ENCODE results near the gene CARD11.

CARD11 gene

DNA sequence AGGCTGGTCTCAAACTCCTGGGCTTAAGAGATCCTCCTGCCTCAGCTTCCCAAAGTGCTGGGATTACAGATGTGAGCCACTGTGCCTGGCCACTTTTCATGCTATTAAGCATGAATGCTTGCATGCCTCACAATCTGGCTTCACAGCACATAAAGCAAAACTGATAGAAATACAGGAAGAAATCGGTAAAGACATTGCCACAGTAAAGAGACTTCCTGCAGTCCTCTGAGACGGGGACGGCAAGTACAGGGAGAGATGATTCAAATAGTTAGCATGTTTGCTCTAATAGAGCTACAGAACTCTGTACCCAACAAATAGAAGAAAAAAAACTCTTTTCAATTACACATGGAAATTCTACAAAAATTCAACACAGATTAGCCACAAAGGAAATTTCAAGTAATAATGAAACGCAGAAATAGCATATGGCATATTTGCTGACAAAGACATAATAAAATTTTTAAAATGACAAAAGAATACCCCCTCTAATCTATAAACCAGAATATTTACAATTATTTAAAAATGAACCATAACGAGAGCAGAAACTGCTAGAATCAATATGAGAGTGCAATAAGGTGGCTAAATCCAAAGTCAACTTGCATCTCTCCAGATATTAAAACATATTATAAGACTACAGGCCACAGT lies 32.3 kb downstream of the CARD11 start:
- no peak overlapping the region for H3K4me2 ChIP-seq (ENCODE audit: low read length)
- H3K27me3 ChIP-seq (ENCODE audit: control insufficient read depth, insufficient read depth, low read length): no peaks in the 10 kb centered on the region
- H3K4me3 ChIP-seq (ENCODE audit: low read depth, low read length): no peak overlapping the region
- no peak overlapping the region for H2AFZ ChIP-seq
- H3K9ac ChIP-seq: no peak overlapping the region
- no peak for TF ChIP-seq CTCF (IDR thresholded peaks at IDR 0.05)
- no peaks in the 10 kb centered on the region for H3K9me3 ChIP-seq (ENCODE audit: control insufficient read depth, low read length)
- H3K79me2 ChIP-seq: no peaks in the 10 kb centered on the region
- no peak overlapping the region for H3K27ac ChIP-seq
- H3K4me1 ChIP-seq: no peaks in the 10 kb centered on the region
- H3K36me3 ChIP-seq (ENCODE audit: control insufficient read depth, insufficient read depth, low read length): no peaks in the 10 kb centered on the region

DNA sequence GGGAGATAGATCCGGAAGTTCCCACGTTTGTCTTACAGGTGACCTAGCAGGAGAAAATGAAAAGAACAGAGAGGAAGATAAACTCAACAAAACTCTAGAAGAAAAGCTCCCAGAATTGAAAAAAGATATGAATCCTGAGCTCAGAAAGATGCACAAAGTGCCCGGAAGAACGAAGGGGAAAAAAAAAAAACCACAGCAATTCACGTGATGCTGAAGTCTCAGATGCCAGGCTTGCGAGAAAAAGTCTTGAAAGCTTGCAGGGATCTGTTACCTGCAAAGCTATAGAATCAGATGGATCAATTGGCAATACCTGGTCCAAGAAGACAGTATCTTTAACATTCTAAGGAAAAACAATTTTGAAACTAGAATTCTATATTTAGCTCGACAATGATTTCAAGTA lies 33.5 kb downstream of the CARD11 start:
- Histone ChIP-seq H2AFZ (no peak overlapping the region), H3K27me3 (ENCODE audit: control insufficient read depth, insufficient read depth, low read length) (no peaks in the 10 kb centered on the region), H3K9ac (no peak overlapping the region), H3K27ac (no peak overlapping the region), H3K9me3 (ENCODE audit: control insufficient read depth, low read length) (no peaks in the 10 kb centered on the region), H3K36me3 (ENCODE audit: control insufficient read depth, insufficient read depth, low read length) (no peaks in the 10 kb centered on the region), H3K4me3 (ENCODE audit: low read depth, low read length) (no peak overlapping the region), H3K4me2 (ENCODE audit: low read length) (no peak overlapping the region), H3K79me2 (no peaks in the 10 kb centered on the region), H3K4me1 (no peaks in the 10 kb centered on the region)
- no peak for TF ChIP-seq CTCF (IDR thresholded peaks at IDR 0.05)

- H3K4me1 ChIP-seq: no peaks in the 10 kb centered on the region
- no peaks in the 10 kb centered on the region for H3K27me3 ChIP-seq (ENCODE audit: control insufficient read depth, insufficient read depth, low read length)
- no peak for TF ChIP-seq CTCF (IDR thresholded peaks at IDR 0.05)
- no peak overlapping the region for H2AFZ ChIP-seq
- H3K27ac ChIP-seq: no peak overlapping the region
- H3K9me3 ChIP-seq (ENCODE audit: control insufficient read depth, low read length): no peaks in the 10 kb centered on the region
- H3K4me3 ChIP-seq (ENCODE audit: low read depth, low read length): no peak overlapping the region
- H3K36me3 ChIP-seq (ENCODE audit: control insufficient read depth, insufficient read depth, low read length): no peaks in the 10 kb centered on the region
- no peaks in the 10 kb centered on the region for H3K79me2 ChIP-seq
- no peak overlapping the region for H3K9ac ChIP-seq
- H3K4me2 ChIP-seq (ENCODE audit: low read length): no peak overlapping the region
These were observed 34.6 kb downstream of the CARD11 start for GRCh38 chr7:3009086-3009485.

DNA sequence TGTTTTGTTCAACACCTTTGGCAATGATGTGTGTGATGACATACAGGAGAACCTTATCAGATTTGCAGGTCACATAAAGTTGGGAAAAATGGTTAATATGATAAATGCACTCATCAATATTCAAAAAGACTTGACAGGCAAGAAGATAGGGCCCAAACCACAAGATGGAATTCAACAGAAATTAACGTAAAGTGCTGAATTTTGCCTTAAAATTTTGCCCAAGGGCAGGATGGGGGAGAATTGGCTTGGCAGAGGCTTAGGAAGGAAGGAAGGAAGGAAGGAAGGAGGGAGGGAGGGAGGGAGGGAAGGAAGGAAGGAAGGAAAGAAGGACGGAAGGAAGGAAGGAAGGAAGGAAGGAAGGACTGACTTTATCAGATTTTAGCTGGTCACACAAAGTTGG lies 35.3 kb downstream of the CARD11 start:
- no peak overlapping the region for H3K4me3 ChIP-seq (ENCODE audit: low read depth, low read length)
- H2AFZ ChIP-seq: no peak overlapping the region
- no peak overlapping the region for H3K4me2 ChIP-seq (ENCODE audit: low read length)
- H3K9me3 ChIP-seq (ENCODE audit: control insufficient read depth, low read length): no peaks in the 10 kb centered on the region
- H3K27me3 ChIP-seq (ENCODE audit: control insufficient read depth, insufficient read depth, low read length): no peaks in the 10 kb centered on the region
- no peak overlapping the region for H3K27ac ChIP-seq
- no peak for TF ChIP-seq CTCF (IDR thresholded peaks at IDR 0.05)
- no peaks in the 10 kb centered on the region for H3K4me1 ChIP-seq
- H3K9ac ChIP-seq: no peak overlapping the region
- H3K79me2 ChIP-seq: no peaks in the 10 kb centered on the region
- H3K36me3 ChIP-seq (ENCODE audit: control insufficient read depth, insufficient read depth, low read length): no peaks in the 10 kb centered on the region

- H3K4me1 ChIP-seq: no peaks in the 10 kb centered on the region
- no peak overlapping the region for H3K9ac ChIP-seq
- no peak overlapping the region for H3K4me2 ChIP-seq (ENCODE audit: low read length)
- no peaks in the 10 kb centered on the region for H3K79me2 ChIP-seq
- no peaks in the 10 kb centered on the region for H3K27me3 ChIP-seq (ENCODE audit: control insufficient read depth, insufficient read depth, low read length)
- no peaks in the 10 kb centered on the region for H3K9me3 ChIP-seq (ENCODE audit: control insufficient read depth, low read length)
- no peak overlapping the region for H3K4me3 ChIP-seq (ENCODE audit: low read depth, low read length)
- H2AFZ ChIP-seq: no peak overlapping the region
- H3K36me3 ChIP-seq (ENCODE audit: control insufficient read depth, insufficient read depth, low read length): no peaks in the 10 kb centered on the region
- TF ChIP-seq CTCF (IDR thresholded peaks at IDR 0.05): no peak
- no peak overlapping the region for H3K27ac ChIP-seq
These were observed 36.0 kb downstream of the CARD11 start for GRCh38 chr7:3007696-3008095.

Data from parathyroid adenoma (tissue), 2 donors.